H1 (cell line): ENCODE measurements around the gene PDS5A. TPM values are rescaled to one million over a fixed set of nuclear protein-coding genes. Genes with fewer than 3 reads are reported as not detected.

Experiments used
- CTCF ChIA-PET: fragments of 300-600 bp; sonication (Branson Sonifier 250); formaldehyde crosslinking; loops from one replicate; lab custom pipeline; 2021; ENCODE audit not compliant: partially characterized antibody; lab: Charles Lee
- POLR2A ChIA-PET: fragments of 300-600 bp; sonication (Branson Sonifier 250); formaldehyde crosslinking; loops from one replicate; lab custom pipeline; 2021; ENCODE audit warnings: inconsistent platforms; ENCODE audit not compliant: partially characterized antibody; lab: Charles Lee
- DNase-seq, 2 experiments: peaks; one replicate each; pipeline versions ENCODE4 v3.0.0 to v3.0.0-alpha.2; 2010 to 2022; ENCODE audit warnings: low spot score in 2 of 2, low read depth in 1 of 2, mixed read lengths in 1 of 2
- FAIRE-seq: peaks from 2 replicates; lab custom pipeline; 2011; peaks lifted over from hg19 to GRCh38; lab: Jason Lieb, UNC
- H2AFZ ChIP-seq: 2 replicates; pipeline ENCODE4 v1.8.1; 2012; ENCODE audit warnings: low read length, inconsistent platforms
- H2AK5ac ChIP-seq: 2 replicates; pipeline ENCODE4 v1.6.1; 2013; ENCODE audit warnings: low read depth, low read length
- H2BK120ac ChIP-seq: replicated peaks from 2 replicates; pipeline ENCODE3; 2013; ENCODE audit warnings: low read depth, low read length, inconsistent platforms
- H2BK12ac ChIP-seq: 2 replicates; pipeline ENCODE4 v1.6.1; 2013; ENCODE audit warnings: low read depth, low read length
- H2BK15ac ChIP-seq: 2 replicates; pipeline ENCODE4 v1.6.1; 2013; ENCODE audit warnings: low read length
- H2BK20ac ChIP-seq: 2 replicates; pipeline ENCODE4 v1.6.1; 2013; ENCODE audit warnings: low read length
- H2BK5ac ChIP-seq: 2 replicates; pipeline ENCODE4 v1.6.1; 2013; ENCODE audit warnings: low read depth, low read length
- H3K14ac ChIP-seq: 2 replicates; pipeline ENCODE4 v1.6.1; 2013; ENCODE audit warnings: inconsistent platforms; ENCODE audit not compliant: insufficient read length
- H3K18ac ChIP-seq: 2 replicates; pipeline ENCODE4 v1.6.1; 2013; ENCODE audit warnings: low read length; ENCODE audit errors: extremely low read depth
- H3K23ac ChIP-seq: 2 replicates; pipeline ENCODE4 v1.6.1; 2013; ENCODE audit warnings: inconsistent platforms; ENCODE audit not compliant: insufficient read length
- H3K23me2 ChIP-seq: 2 replicates; pipeline ENCODE4 v1.6.1; 2013; ENCODE audit warnings: low read depth, low read length
- H3K27ac ChIP-seq: 2 replicates; pipeline ENCODE4 v1.6.1; 2011; ENCODE audit warnings: low read depth, low read length, inconsistent platforms
- H3K27me3 ChIP-seq, 4 experiments: replicated peaks in 1 of 4; 1 replicate in 1 of 4; 2 replicates in 3 of 4; pipeline versions ENCODE4 v1.6.1 to v1.8.1; 2011 to 2013; ENCODE audit warnings: low read length in 3 of 4, mild to moderate bottlenecking in 3 of 4, inconsistent platforms in 2 of 4, mixed read lengths in 2 of 4, moderate library complexity in 1 of 4; ENCODE audit not compliant: control insufficient read depth in 3 of 4, insufficient read depth in 3 of 4; ENCODE audit errors: extremely low read depth in 1 of 4
- H3K36me3 ChIP-seq, 4 experiments: 2 replicates each; pipeline versions ENCODE4 v1.6.1 to v1.8.1; 2011 to 2013; ENCODE audit warnings: mild to moderate bottlenecking in 4 of 4, low read length in 3 of 4, moderate library complexity in 2 of 4, control low read depth in 1 of 4, inconsistent platforms in 1 of 4; ENCODE audit not compliant: insufficient read depth in 4 of 4, control insufficient read depth in 2 of 4
- H3K4ac ChIP-seq: replicated peaks from 2 replicates; pipeline ENCODE3; 2013; ENCODE audit warnings: low read length, low read depth, mixed read lengths, inconsistent platforms; ENCODE audit not compliant: insufficient read length
- H3K4me1 ChIP-seq, 4 experiments: replicated peaks in 1 of 4; 1 replicate in 1 of 4; 2 replicates in 3 of 4; pipeline versions ENCODE4 v1.6.1 to v1.8.1; 2011 to 2013; ENCODE audit warnings: low read length in 3 of 4, inconsistent platforms in 2 of 4, mixed read lengths in 1 of 4; ENCODE audit not compliant: insufficient read depth in 4 of 4, control insufficient read depth in 3 of 4
- H3K4me2 ChIP-seq, 2 experiments: 2 replicates each; pipeline versions ENCODE4 v1.6.1 to v1.8.1; 2011 to 2013; ENCODE audit warnings: low read depth in 2 of 2, low read length in 2 of 2, control low read depth in 1 of 2, inconsistent platforms in 1 of 2, mild to moderate bottlenecking in 1 of 2; ENCODE audit not compliant: insufficient read depth in 1 of 2
- H3K4me3 ChIP-seq, 4 experiments: fragments of 200-600, 300-600 bp in 1 of 4; sonication (generic), shearing (Covaris generic), sonication (Bioruptor Twin) in 1 of 4; 2 replicates each; pipeline versions ENCODE4 v1.5.1 to v1.8.1; 2011 to 2016; ENCODE audit warnings: low read length in 4 of 4, low read depth in 3 of 4, control low read depth in 2 of 4, inconsistent platforms in 2 of 4, mild to moderate bottlenecking in 2 of 4, mixed read lengths in 1 of 4, moderate library complexity in 1 of 4; ENCODE audit not compliant: insufficient read depth in 2 of 4; ENCODE audit errors: extremely low read depth in 1 of 4
- H3K56ac ChIP-seq: replicated peaks from 2 replicates; pipeline ENCODE3; 2013; ENCODE audit warnings: low read depth, mild to moderate bottlenecking, mixed read lengths, low read length, inconsistent platforms; ENCODE audit not compliant: insufficient read length
- H3K79me1 ChIP-seq: 2 replicates; pipeline ENCODE4 v1.6.1; 2013; ENCODE audit warnings: low read depth, low read length, control low read depth
- H3K79me2 ChIP-seq, 2 experiments: 2 replicates each; pipeline versions ENCODE4 v1.6.1 to v1.8.1; 2012 to 2013; ENCODE audit warnings: low read length in 2 of 2, mild to moderate bottlenecking in 2 of 2, inconsistent platforms in 1 of 2; ENCODE audit not compliant: insufficient read depth in 2 of 2, control insufficient read depth in 1 of 2
- H3K9ac ChIP-seq, 4 experiments: replicated peaks in 1 of 4; 1 replicate in 1 of 4; 2 replicates in 3 of 4; pipeline versions ENCODE4 v1.6.1 to v1.8.1; 2011 to 2013; ENCODE audit warnings: low read depth in 3 of 4, low read length in 3 of 4, control low read depth in 2 of 4, mild to moderate bottlenecking in 2 of 4, moderate library complexity in 2 of 4, inconsistent platforms in 1 of 4; ENCODE audit errors: extremely low read depth in 1 of 4
- H3K9me3 ChIP-seq, 2 experiments: 2 replicates each; pipeline versions ENCODE4 v1.6.1 to v1.8.1; 2012 to 2013; ENCODE audit warnings: mild to moderate bottlenecking in 2 of 2, moderate library complexity in 2 of 2, control low read depth in 1 of 2, inconsistent platforms in 1 of 2, low read depth in 1 of 2, low read length in 1 of 2, mixed read lengths in 1 of 2; ENCODE audit not compliant: insufficient read depth in 2 of 2
- H4K20me1 ChIP-seq, 2 experiments: replicated peaks in 1 of 2; 2 replicates each; pipeline versions ENCODE3 to v1.8.1; 2011 to 2013; ENCODE audit warnings: inconsistent platforms in 2 of 2, low read length in 2 of 2, mild to moderate bottlenecking in 1 of 2; ENCODE audit not compliant: insufficient read depth in 2 of 2, control insufficient read depth in 1 of 2
- H4K5ac ChIP-seq: 2 replicates; pipeline ENCODE4 v1.6.1; 2013; ENCODE audit warnings: low read length, low read depth, mixed read lengths, inconsistent platforms; ENCODE audit not compliant: insufficient read length
- H4K8ac ChIP-seq: 2 replicates; pipeline ENCODE4 v1.8.0; 2013; ENCODE audit warnings: mild to moderate bottlenecking, moderate library complexity, low read length, inconsistent platforms; ENCODE audit not compliant: insufficient read depth; ENCODE audit errors: extremely low read depth
- H4K91ac ChIP-seq: replicated peaks from 2 replicates; pipeline ENCODE3; 2013; ENCODE audit warnings: low read length, mixed read lengths, inconsistent platforms; ENCODE audit not compliant: insufficient read length
- POLR2A ChIP-seq, 2 experiments: IDR thresholded peaks; 1 replicate in 1 of 2; 2 replicates in 1 of 2; pipeline ENCODE4 v1.6.1; 2011; ENCODE audit warnings: low read depth in 2 of 2, low read length in 2 of 2, mild to moderate bottlenecking in 2 of 2; ENCODE audit errors: control extremely low read depth in 1 of 2
- RXRA ChIP-seq: IDR thresholded peaks from 2 replicates; pipeline ENCODE4 v1.6.1; 2011; ENCODE audit warnings: low read depth, mild to moderate bottlenecking, low read length, moderate library complexity; ENCODE audit not compliant: insufficient read depth
- WGBS, 2 experiments: shearing (Covaris generic) in 1 of 2; methylation state at CpG; one replicate each; pipeline versions ENCODE4 v1.1.6 to v1.1.7; 2013 to 2015; ENCODE audit warnings: low lambda C conversion rate in 2 of 2, mixed read lengths in 2 of 2, inconsistent platforms in 1 of 2, low coverage in 1 of 2, missing lambda C conversion rate in 1 of 2; ENCODE audit not compliant: insufficient replicate concordance in 2 of 2, insufficient coverage in 1 of 2, insufficient read length in 1 of 2; ENCODE audit errors: extremely low coverage in 1 of 2, missing lambda C conversion rate in 1 of 2; 5-methylcytosine and 5-hydroxymethylcytosine counted together
- polyA plus RNA-seq, 7 experiments: library from polyadenylated mRNA; depleted of rRNA in 3 of 7; stranded (reverse) in 5 of 7; unstranded in 2 of 7; fragments of >200 nt in 5 of 7; fragments of 200-250 nt in 2 of 7; gene quantifications; 1 replicate in 5 of 7; 2 replicates in 1 of 7; 4 replicates in 1 of 7; pipeline versions ENCODE4 v1.2.1 to v1.2.3, GENCODE V29; 2011 to 2013; ENCODE audit warnings: missing spikeins in 2 of 7, mixed read lengths in 2 of 7
- total RNA-seq: library from RNA; stranded (reverse); fragmentation: NEBNext Ultra II Directional; extraction: Animal tissue kit (Norgen Biotek cat#: 25700); gene quantifications from 2 replicates; pipeline ENCODE4 v1.2.1, GENCODE V29; 2021
- TF ChIP-seq, protein P1 (sequence below), 3 experiments: IDR thresholded peaks; 1 replicate in 2 of 3; 2 replicates in 1 of 3; pipeline versions ENCODE4 v1.5.1 to v1.6.1; 2011; ENCODE audit warnings: low read length in 3 of 3, mild to moderate bottlenecking in 3 of 3, inconsistent platforms in 2 of 3, low read depth in 1 of 3, moderate library complexity in 1 of 3; ENCODE audit not compliant: insufficient read depth in 1 of 3; ENCODE audit errors: control extremely low read depth in 1 of 3

The PDS5A gene
- total and polyA plus RNA-seq, 2 of the 8 experiments (the other 6 are each of a cell fraction or from before 2014, with no cell fraction given): 15.5 to 76.6 TPM

DNA sequence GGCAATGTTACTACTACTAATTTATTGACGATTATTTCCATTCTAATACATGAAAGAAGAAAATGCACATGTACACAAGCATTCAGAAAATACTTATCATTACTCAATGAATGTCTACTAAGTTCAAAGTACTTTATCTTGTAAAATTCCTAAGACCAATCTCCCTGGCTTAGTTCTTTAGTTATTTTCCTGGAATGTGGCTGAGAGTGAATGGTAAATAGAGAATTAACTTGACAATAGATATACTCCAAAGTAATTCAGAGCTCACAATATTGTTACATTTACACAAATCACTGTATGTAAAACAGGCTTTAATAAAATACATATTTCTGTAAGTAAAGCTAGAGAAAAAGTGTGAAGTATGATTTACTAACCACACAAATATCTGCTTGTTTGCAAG lies 79.7 kb downstream of the PDS5A start:
- Histone ChIP-seq H3K23me2 (no peaks in the 10 kb centered on the region), H2AK5ac (no peak overlapping the region), H4K20me1 (no peaks in the 10 kb centered on the region), H3K4me1 (peaks cover 0 to 6% (median 2%) of the 10 kb centered on the region in 4 experiments; a peak in 2 of 7 replicates), H2BK120ac (no peak overlapping the region), H3K79me1 (no peaks in the 10 kb centered on the region), H3K18ac (no peak overlapping the region), H3K4me2 (no peak overlapping the region), H3K4ac (no peak overlapping the region), H2BK15ac (no peak overlapping the region), H3K56ac (no peak overlapping the region), H3K9me3 (no peaks in the 10 kb centered on the region), H2BK12ac (no peak overlapping the region), H3K23ac (no peak overlapping the region), H2AFZ (no peak overlapping the region), H3K9ac (no peak overlapping the region), H4K91ac (no peak overlapping the region), H4K5ac (no peak overlapping the region), H3K79me2 (no peaks in the 10 kb centered on the region), H3K14ac (no peak overlapping the region), H3K27me3 (no peaks in the 10 kb centered on the region), H2BK5ac (no peak overlapping the region), H4K8ac (no peak overlapping the region), H2BK20ac (no peak overlapping the region), H3K27ac (no peak overlapping the region), H3K4me3 (no peak overlapping the region), H3K36me3 (peaks cover 0 to 84% (median 27%) of the 10 kb centered on the region in 4 experiments; a peak in 7 of 8 replicates)
- FAIRE-seq: no peak
- ChIA-PET POLR2A (interaction anchor here (0.6 to 0.8 kb wide), 2 partner anchors 10 to 76 kb away, joined by 3 to 4 read pairs; no protein-coding TSS in a partner anchor), CTCF (interaction anchor here (0.6 to 1.6 kb wide), 5 partner anchors 12 to 199 kb away, joined by 3 to 4 read pairs (median 3); no protein-coding TSS in a partner anchor)
- WGBS, 2 experiments: 83% methylated on average over 1 of the region's 1 CpG; no CpG with 5 or more reads in 1 of the 2 experiments
- no peak for DNase-seq
- no peak for TF ChIP-seq RXRA
- no peak for TF ChIP-seq POLR2A (IDR thresholded peaks at IDR 0.05; ENCODE audit: control extremely low read depth in 1 of 2, low read depth in 2 of 2, low read length in 2 of 2)
- TF ChIP-seq, protein P1, sequence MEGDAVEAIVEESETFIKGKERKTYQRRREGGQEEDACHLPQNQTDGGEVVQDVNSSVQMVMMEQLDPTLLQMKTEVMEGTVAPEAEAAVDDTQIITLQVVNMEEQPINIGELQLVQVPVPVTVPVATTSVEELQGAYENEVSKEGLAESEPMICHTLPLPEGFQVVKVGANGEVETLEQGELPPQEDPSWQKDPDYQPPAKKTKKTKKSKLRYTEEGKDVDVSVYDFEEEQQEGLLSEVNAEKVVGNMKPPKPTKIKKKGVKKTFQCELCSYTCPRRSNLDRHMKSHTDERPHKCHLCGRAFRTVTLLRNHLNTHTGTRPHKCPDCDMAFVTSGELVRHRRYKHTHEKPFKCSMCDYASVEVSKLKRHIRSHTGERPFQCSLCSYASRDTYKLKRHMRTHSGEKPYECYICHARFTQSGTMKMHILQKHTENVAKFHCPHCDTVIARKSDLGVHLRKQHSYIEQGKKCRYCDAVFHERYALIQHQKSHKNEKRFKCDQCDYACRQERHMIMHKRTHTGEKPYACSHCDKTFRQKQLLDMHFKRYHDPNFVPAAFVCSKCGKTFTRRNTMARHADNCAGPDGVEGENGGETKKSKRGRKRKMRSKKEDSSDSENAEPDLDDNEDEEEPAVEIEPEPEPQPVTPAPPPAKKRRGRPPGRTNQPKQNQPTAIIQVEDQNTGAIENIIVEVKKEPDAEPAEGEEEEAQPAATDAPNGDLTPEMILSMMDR (IDR thresholded peaks at IDR 0.05; ENCODE audit: control extremely low read depth in 1 of 3, insufficient read depth in 1 of 3, low read depth in 1 of 3, low read length in 3 of 3): no peak
